B cell (primary cell): ENCODE data around the gene CCDC102A. TPM values are rescaled to one million over a fixed set of nuclear protein-coding genes. Genes with fewer than 3 reads are reported as not detected.

Experiments
- ATAC-seq: fragments of 200-7000 bp; cut with Tn5 transposase; one replicate; pipeline ENCODE4 v1.10.0; 2021; ENCODE audit warnings: low read depth, mild to moderate bottlenecking, moderate number of reproducible peaks, moderate library complexity
- CTCF ChIA-PET: fragments of 350-600 bp; sonication (Branson Sonifier 250); formaldehyde crosslinking; loops from one replicate; lab custom pipeline; 2021; ENCODE audit warnings: antibody characterized with exemption, inconsistent platforms; lab: Charles Lee
- POLR2A ChIA-PET: fragments of 350-600 bp; sonication (Branson Sonifier 250); formaldehyde crosslinking; loops from one replicate; lab custom pipeline; 2021; ENCODE audit warnings: antibody characterized with exemption; lab: Charles Lee
- DNase-seq: peaks from one replicate; pipeline ENCODE4 v3.0.0; 2013
- H2AFZ ChIP-seq: 2 replicates; pipeline ENCODE4 v1.6.1; 2012; ENCODE audit warnings: mild to moderate bottlenecking, low read depth, low read length; ENCODE audit not compliant: insufficient read depth, poor library complexity, severe bottlenecking
- H3K27ac ChIP-seq, 2 donors: 1 replicate in 1 of 2; 2 replicates in 1 of 2; pipeline ENCODE4 v1.5.1; 2012 to 2013; ENCODE audit warnings: low read length in 2 of 2, mild to moderate bottlenecking in 2 of 2, moderate library complexity in 1 of 2
- H3K27me3 ChIP-seq, 4 experiments: fragments of 200-600 bp in 1 of 4; sonication (generic) in 1 of 4; replicated peaks in 1 of 4; 1 replicate in 2 of 4; 2 replicates in 2 of 4; pipeline versions ENCODE4 v1.6.1 to v1.7.0; 2013 to 2016; ENCODE audit warnings: low read length in 3 of 4, mild to moderate bottlenecking in 2 of 4, mixed read lengths in 1 of 4, moderate library complexity in 1 of 4; ENCODE audit not compliant: insufficient read depth in 4 of 4, control insufficient read depth in 3 of 4; ENCODE audit errors: control extremely low read depth in 1 of 4
- H3K36me3 ChIP-seq, 2 experiments: replicated peaks in 1 of 2; 1 replicate in 1 of 2; 2 replicates in 1 of 2; pipeline versions ENCODE4 v1.6.1 to v1.7.1; 2013; ENCODE audit warnings: low read length in 1 of 2; ENCODE audit not compliant: insufficient read depth in 2 of 2, control insufficient read depth in 1 of 2; ENCODE audit errors: control extremely low read depth in 1 of 2, extremely low read depth in 1 of 2
- H3K4me1 ChIP-seq, 2 donors: fragments of 200-600 bp in 1 of 2; sonication (generic) in 1 of 2; 1 replicate in 1 of 2; 2 replicates in 1 of 2; pipeline versions ENCODE4 v1.5.1 to v1.6.1; 2013 to 2017; ENCODE audit warnings: low read length in 2 of 2; ENCODE audit not compliant: control insufficient read depth in 2 of 2, insufficient read depth in 2 of 2
- H3K4me2 ChIP-seq: replicated peaks from 2 replicates; pipeline ENCODE3; 2012; ENCODE audit warnings: mild to moderate bottlenecking, low read depth, low read length; ENCODE audit not compliant: poor library complexity, severe bottlenecking
- H3K4me3 ChIP-seq, 5 experiments: fragments of 200-600 bp in 1 of 5; sonication (generic) in 1 of 5; 1 replicate in 3 of 5; 2 replicates in 2 of 5; pipeline versions ENCODE4 v1.5.1 to v1.7.0; 2011 to 2016; ENCODE audit warnings: low read length in 4 of 5, mild to moderate bottlenecking in 4 of 5, low read depth in 2 of 5, control low read depth in 1 of 5, moderate library complexity in 1 of 5; ENCODE audit not compliant: insufficient read depth in 1 of 5; ENCODE audit errors: control extremely low read depth in 1 of 5, extremely low read depth in 1 of 5
- H3K79me2 ChIP-seq: fragments of 200-600 bp; sonication (generic); one replicate; pipeline ENCODE4 v1.6.0; 2016; ENCODE audit warnings: low read length; ENCODE audit not compliant: control insufficient read depth, insufficient read depth
- H3K9ac ChIP-seq: fragments of 200-600 bp; sonication (generic); 2 replicates; pipeline ENCODE4 v1.6.1; 2017; ENCODE audit warnings: mild to moderate bottlenecking, low read length, moderate library complexity
- H3K9me3 ChIP-seq, 3 donors: one replicate each; pipeline versions ENCODE4 v1.6.1 to v1.7.1; 2013; ENCODE audit warnings: low read length in 2 of 3; ENCODE audit not compliant: control insufficient read depth in 2 of 3, insufficient read depth in 1 of 3; ENCODE audit errors: control extremely low read depth in 1 of 3
- H4K20me1 ChIP-seq: 2 replicates; pipeline ENCODE4 v1.6.0; 2012; ENCODE audit warnings: mild to moderate bottlenecking, low read length; ENCODE audit not compliant: insufficient read depth, control insufficient read depth, poor library complexity, severe bottlenecking
- H3K27ac Mint-ChIP-seq: one replicate; pipeline ENCODE4 v1.8.0; 2021; ENCODE audit warnings: mixed read lengths
- H3K27me3 Mint-ChIP-seq: one replicate; pipeline ENCODE4 v1.8.0; 2021; ENCODE audit warnings: mixed read lengths
- H3K4me1 Mint-ChIP-seq: one replicate; pipeline ENCODE4 v1.8.0; 2021; ENCODE audit warnings: mixed read lengths
- H3K4me3 Mint-ChIP-seq: one replicate; pipeline ENCODE4 v1.8.0; 2021; ENCODE audit warnings: mixed read lengths
- H3K9me3 Mint-ChIP-seq: one replicate; pipeline ENCODE4 v1.8.0; 2022; ENCODE audit warnings: mixed read lengths; ENCODE audit not compliant: insufficient read depth
- EZH2 ChIP-seq: IDR thresholded peaks from 2 replicates; pipeline ENCODE4 v1.6.1; 2012; ENCODE audit warnings: borderline replicate concordance, low read depth, mild to moderate bottlenecking, moderate library complexity, low read length; ENCODE audit not compliant: insufficient read depth, poor library complexity, severe bottlenecking
- WGBS: methylation state at CpG from one replicate; pipeline ENCODE4 v1.1.5; 2013; ENCODE audit warnings: missing lambda C conversion rate; ENCODE audit not compliant: insufficient coverage; 5-methylcytosine and 5-hydroxymethylcytosine counted together
- intact Hi-C: fragments of 100-400 bp; cut with micrococcal nuclease; formaldehyde crosslinking; loops from one replicate; pipeline ENCODE4 v1.10.0; 2022
- polyA plus RNA-seq: library from polyadenylated mRNA; depleted of rRNA; stranded (reverse); fragments of >200 nt; gene quantifications from 2 replicates; pipeline ENCODE4 v1.2.3, GENCODE V29; 2012
- total RNA-seq, 2 donors: library from RNA; stranded (reverse); fragments of 120-200 nt in 1 of 2; gene quantifications; 1 replicate in 1 of 2; 2 replicates in 1 of 2; pipeline versions ENCODE4 v1.2.3 to v1.2.4, GENCODE V29; 2013 to 2022
- TF ChIP-seq, protein P1 (sequence below): fragments of 200-600 bp; IDR thresholded peaks from one replicate; pipeline ENCODE4 v1.8.0; 2022; ENCODE audit warnings: antibody characterized with exemption, mild to moderate bottlenecking

Gene CCDC102A
- total and polyA plus RNA-seq, 2 donors (not counting 1 experiment from before 2014, with no cell fraction given): 14.5 to 14.7 TPM

DNA sequence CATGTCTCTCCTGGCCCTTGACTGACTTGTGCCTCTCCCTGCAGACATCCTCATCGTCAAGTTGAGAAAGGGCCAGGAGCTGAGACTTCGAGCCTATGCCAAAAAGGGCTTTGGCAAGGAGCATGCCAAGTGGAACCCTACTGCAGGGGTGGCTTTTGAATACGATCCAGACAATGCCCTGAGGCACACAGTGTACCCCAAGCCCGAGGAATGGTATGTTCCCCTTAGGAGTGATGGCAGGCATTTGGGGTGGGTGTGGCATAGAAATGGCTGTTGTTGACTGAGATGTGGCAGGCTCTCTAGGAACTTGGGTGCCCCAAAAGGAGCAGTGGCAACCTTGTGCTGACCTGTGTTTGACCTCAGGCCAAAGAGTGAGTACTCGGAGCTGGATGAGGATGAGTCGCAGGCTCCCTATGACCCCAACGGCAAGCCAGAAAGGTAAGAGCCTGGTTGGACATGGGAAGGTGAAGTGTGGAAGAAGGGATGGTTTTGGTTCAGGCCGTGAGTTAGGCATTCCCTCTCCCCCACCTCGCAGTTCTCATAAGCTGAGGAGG lies 66.4 kb downstream of the CCDC102A start:
- H4K20me1 ChIP-seq: peaks cover 10% of the 10 kb centered on the region
- Mint-ChIP-seq H3K4me3 (no peak overlapping the region), H3K9me3 (no peaks in the 10 kb centered on the region), H3K27ac (no peak overlapping the region), H3K4me1 (peaks cover 9% of the 10 kb centered on the region), H3K27me3 (no peaks in the 10 kb centered on the region)
- H3K36me3 ChIP-seq: peaks cover 10 to 68% of the 10 kb centered on the region in 2 experiments
- DNase-seq: no peak
- no peak for ATAC-seq
- no peak overlapping the region for H3K27ac ChIP-seq
- H3K4me3 ChIP-seq: no peak overlapping the region
- no peak overlapping the region for H3K4me2 ChIP-seq
- no peak for TF ChIP-seq EZH2
- TF ChIP-seq, protein P1, sequence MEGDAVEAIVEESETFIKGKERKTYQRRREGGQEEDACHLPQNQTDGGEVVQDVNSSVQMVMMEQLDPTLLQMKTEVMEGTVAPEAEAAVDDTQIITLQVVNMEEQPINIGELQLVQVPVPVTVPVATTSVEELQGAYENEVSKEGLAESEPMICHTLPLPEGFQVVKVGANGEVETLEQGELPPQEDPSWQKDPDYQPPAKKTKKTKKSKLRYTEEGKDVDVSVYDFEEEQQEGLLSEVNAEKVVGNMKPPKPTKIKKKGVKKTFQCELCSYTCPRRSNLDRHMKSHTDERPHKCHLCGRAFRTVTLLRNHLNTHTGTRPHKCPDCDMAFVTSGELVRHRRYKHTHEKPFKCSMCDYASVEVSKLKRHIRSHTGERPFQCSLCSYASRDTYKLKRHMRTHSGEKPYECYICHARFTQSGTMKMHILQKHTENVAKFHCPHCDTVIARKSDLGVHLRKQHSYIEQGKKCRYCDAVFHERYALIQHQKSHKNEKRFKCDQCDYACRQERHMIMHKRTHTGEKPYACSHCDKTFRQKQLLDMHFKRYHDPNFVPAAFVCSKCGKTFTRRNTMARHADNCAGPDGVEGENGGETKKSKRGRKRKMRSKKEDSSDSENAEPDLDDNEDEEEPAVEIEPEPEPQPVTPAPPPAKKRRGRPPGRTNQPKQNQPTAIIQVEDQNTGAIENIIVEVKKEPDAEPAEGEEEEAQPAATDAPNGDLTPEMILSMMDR: no peak
- no peak overlapping the region for H2AFZ ChIP-seq
- POLR2A ChIA-PET: no interaction called here
- H3K79me2 ChIP-seq: peaks cover 2% of the 10 kb centered on the region
- no peak overlapping the region for H3K9ac ChIP-seq
- no peaks in the 10 kb centered on the region for H3K27me3 ChIP-seq
- no peaks in the 10 kb centered on the region for H3K9me3 ChIP-seq
- intact Hi-C loops: no loop called here
- H3K4me1 ChIP-seq: peaks cover 0 to 3% of the 10 kb centered on the region in 2 donors
- CTCF ChIA-PET: interaction anchor here (0.7 kb wide), 1 partner anchor 51 kb away, joined by 3 read pairs; no protein-coding TSS in a partner anchor
- 95% methylated on average over 7 of the region's 9 CpGs for WGBS

DNA sequence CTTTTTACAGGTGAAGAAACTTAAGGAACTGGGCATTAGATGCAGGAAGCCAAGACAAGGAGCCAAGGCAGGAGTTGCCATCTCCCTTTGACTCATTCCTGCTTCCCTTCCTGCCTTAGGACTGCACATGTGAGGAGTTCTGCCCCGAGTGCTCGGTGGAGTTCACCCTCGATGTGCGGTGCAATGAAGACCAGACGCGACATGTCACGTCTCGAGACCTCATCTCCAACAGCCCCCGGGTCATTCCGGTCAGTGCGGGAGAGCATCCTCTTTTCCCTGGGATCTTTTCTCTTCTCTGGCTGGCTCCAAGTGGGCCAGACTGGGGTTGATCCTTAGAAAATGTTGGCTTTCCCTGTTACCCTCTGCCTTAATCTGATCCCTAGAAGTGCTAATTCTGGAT lies 67.3 kb downstream of the CCDC102A start:
- H4K20me1 ChIP-seq: peaks cover 12% of the 10 kb centered on the region
- Mint-ChIP-seq H3K27me3 (no peaks in the 10 kb centered on the region), H3K4me1 (peaks cover 16% of the 10 kb centered on the region), H3K4me3 (no peak overlapping the region), H3K27ac (no peak overlapping the region), H3K9me3 (no peaks in the 10 kb centered on the region)
- ChIA-PET POLR2A (no interaction called here), CTCF (no interaction called here)
- no peak overlapping the region for H3K9ac ChIP-seq
- no peak overlapping the region for H3K4me2 ChIP-seq
- DNase-seq (no peak), ATAC-seq (no peak)
- H3K36me3 ChIP-seq: peaks cover 12 to 74% of the 10 kb centered on the region in 2 experiments
- TF ChIP-seq, protein P1: no peak
- no peak for TF ChIP-seq EZH2
- H3K4me1 ChIP-seq: peaks cover 3% of the 10 kb centered on the region in 2 donors
- no peak overlapping the region for H2AFZ ChIP-seq
- H3K9me3 ChIP-seq: no peaks in the 10 kb centered on the region
- intact Hi-C loops: no loop called here
- WGBS: 97% methylated on average over 11 of the region's 11 CpGs
- H3K79me2 ChIP-seq: peaks cover 9% of the 10 kb centered on the region
- no peaks in the 10 kb centered on the region for H3K27me3 ChIP-seq
- H3K27ac ChIP-seq: no peak overlapping the region
- H3K4me3 ChIP-seq: no peak overlapping the region
